Transverse colon (tissue), 4 donors: ENCODE results near the gene MUC21.

ENCODE experiments used
- CTCF ChIP-seq, 5 experiments: fragments of 200-600 bp in 3 of 5; fragments of 450-650 bp in 2 of 5; sonication (generic) in 3 of 5; IDR thresholded peaks; 1 replicate in 2 of 5; 2 replicates in 3 of 5; pipeline ENCODE4 v1.5.1; 2016 to 2017; ENCODE audit warnings: antibody characterized with exemption in 5 of 5, inconsistent platforms in 3 of 5, mild to moderate bottlenecking in 2 of 5, moderate library complexity in 1 of 5
- EP300 ChIP-seq: sonication (generic); formaldehyde crosslinking; IDR thresholded peaks from one replicate; pipeline ENCODE4 v1.6.1; 2017; ENCODE audit warnings: antibody characterized with exemption, low read depth
- POLR2AphosphoS5 ChIP-seq, 3 donors: sonication (generic); formaldehyde crosslinking; IDR thresholded peaks; one replicate each; pipeline ENCODE4 v1.6.1; 2016; ENCODE audit warnings: antibody characterized with exemption in 3 of 3

DNA sequence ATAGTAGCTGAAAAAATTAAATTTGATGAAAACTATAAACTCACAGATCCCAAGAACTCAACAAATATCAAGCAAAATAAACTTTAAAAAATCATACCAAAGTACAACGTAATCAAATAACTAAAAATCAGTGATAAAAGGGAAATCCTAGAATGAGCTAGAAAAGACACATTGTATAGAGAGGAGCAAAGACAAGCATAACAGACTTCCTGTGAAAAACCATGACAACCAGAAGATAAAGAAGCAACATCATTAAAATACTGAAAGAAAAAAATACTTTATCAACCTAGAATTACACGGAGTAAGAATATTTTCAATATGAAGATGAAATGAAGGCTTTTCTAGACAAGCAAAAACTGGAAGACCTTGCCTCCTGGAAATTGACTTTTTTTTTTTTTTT is 36.5 kb downstream of the MUC21 start:
- no peak for TF ChIP-seq POLR2AphosphoS5 (IDR thresholded peaks at IDR 0.05)
- TF ChIP-seq CTCF (IDR thresholded peaks at IDR 0.05): no peak
- no peak for TF ChIP-seq EP300
